GM19452 (cell line): ENCODE data around the gene WDR43.

Experiments used
- ATAC-seq: cut with Tn5 transposase; IDR thresholded peaks from one replicate; pipeline ENCODE4 v1.9.1; 2021; ENCODE audit not compliant: unreplicated experiment

Gene WDR43

GRCh38 chr2:28909655-28910353, 15.3 kb downstream of the WDR43 start:
- no peak for ATAC-seq

GRCh38 chr2:28915939-28916338, 21.5 kb downstream of the WDR43 start:
- ATAC-seq, result no peak

- ATAC-seq, result no peak
These were observed 32.4 kb downstream of the WDR43 start for GRCh38 chr2:28926847-28927246.

GRCh38 chr2:28927469-28927868, 33.0 kb downstream of the WDR43 start:
- no peak for ATAC-seq

- no peak for ATAC-seq
These were observed 33.4 kb downstream of the WDR43 start for GRCh38 chr2:28927878-28928277.

GRCh38 chr2:28929581-28929980, 35.1 kb downstream of the WDR43 start:
- ATAC-seq, result no peak

GRCh38 chr2:28930205-28930604, 35.7 kb downstream of the WDR43 start:
- ATAC-seq, result no peak

- ATAC-seq, result no peak
These were observed 40.3 kb downstream of the WDR43 start for GRCh38 chr2:28934769-28935168.

- no peak for ATAC-seq
These were observed 46.5 kb downstream of the WDR43 start for GRCh38 chr2:28941008-28941407.

- no peak for ATAC-seq
These were observed 50.2 kb downstream of the WDR43 start for GRCh38 chr2:28944535-28945248.

GRCh38 chr2:28948160-28948559, 53.7 kb downstream of the WDR43 start:
- no peak for ATAC-seq

- no peak for ATAC-seq
These were observed 54.7 kb downstream of the WDR43 start for GRCh38 chr2:28949190-28949589.

- no peak for ATAC-seq
These were observed 55.3 kb downstream of the WDR43 start for GRCh38 chr2:28949617-28950305.

GRCh38 chr2:28950941-28951630, 56.6 kb downstream of the WDR43 start:
- no peak for ATAC-seq

- ATAC-seq, result no peak
These were observed 57.7 kb downstream of the WDR43 start for GRCh38 chr2:28951910-28952835.

- ATAC-seq, result no peak
These were observed 58.4 kb downstream of the WDR43 start for GRCh38 chr2:28952836-28953211.

GRCh38 chr2:28955467-28955866, 61.0 kb downstream of the WDR43 start:
- ATAC-seq, result no peak

- no peak for ATAC-seq
These were observed 62.0 kb downstream of the WDR43 start for GRCh38 chr2:28956415-28956826.

- no peak for ATAC-seq
These were observed 62.4 kb downstream of the WDR43 start for GRCh38 chr2:28956890-28957289.

GRCh38 chr2:28958689-28959088, 64.2 kb downstream of the WDR43 start:
- ATAC-seq, result no peak
